ENCODE data around the gene NCAM1.

Gene NCAM1

DNA sequence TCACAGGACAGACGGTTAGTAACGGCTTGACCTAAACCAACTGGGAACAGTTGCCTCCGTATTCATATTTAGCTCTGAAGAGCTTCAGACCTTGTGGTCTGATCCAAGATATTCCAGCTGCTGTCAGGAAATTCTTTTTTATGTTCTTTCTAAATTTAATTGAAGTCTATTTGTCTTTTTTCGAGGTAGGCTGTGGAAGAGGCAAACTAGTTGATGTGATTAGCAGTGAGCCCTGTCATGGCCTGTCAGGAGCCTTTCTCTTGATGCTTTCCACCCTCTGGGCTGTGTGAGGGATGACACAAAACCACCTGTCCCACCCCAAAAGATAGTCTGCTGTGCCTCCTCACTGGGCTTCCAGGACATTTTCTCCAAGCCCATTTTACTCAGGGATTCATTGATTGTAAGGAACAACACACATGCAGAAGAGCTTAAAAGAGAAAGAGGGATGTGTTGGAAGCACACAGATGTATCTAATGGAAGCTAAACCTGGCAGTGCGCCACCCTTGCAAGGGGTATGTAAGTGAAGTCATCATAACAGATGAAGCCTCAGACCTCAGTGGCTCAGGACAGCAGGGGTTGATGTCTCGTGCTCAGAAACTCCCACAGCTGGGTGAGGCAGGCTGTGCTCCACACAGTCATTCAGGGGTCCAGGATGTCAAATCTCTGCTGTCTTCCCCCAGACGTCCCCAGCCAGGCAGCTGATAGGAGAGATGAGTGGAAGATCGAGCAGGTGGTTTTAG is 170.0 kb downstream of the NCAM1 start:
- TF ChIP-seq, protein P1, sequence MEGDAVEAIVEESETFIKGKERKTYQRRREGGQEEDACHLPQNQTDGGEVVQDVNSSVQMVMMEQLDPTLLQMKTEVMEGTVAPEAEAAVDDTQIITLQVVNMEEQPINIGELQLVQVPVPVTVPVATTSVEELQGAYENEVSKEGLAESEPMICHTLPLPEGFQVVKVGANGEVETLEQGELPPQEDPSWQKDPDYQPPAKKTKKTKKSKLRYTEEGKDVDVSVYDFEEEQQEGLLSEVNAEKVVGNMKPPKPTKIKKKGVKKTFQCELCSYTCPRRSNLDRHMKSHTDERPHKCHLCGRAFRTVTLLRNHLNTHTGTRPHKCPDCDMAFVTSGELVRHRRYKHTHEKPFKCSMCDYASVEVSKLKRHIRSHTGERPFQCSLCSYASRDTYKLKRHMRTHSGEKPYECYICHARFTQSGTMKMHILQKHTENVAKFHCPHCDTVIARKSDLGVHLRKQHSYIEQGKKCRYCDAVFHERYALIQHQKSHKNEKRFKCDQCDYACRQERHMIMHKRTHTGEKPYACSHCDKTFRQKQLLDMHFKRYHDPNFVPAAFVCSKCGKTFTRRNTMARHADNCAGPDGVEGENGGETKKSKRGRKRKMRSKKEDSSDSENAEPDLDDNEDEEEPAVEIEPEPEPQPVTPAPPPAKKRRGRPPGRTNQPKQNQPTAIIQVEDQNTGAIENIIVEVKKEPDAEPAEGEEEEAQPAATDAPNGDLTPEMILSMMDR (IDR thresholded peaks at IDR 0.05; ENCODE audit: low read length, missing control alignments), result no peak
- H3K4me3 ChIP-seq (replicated peaks; ENCODE audit: low read depth, low read length), result no peak overlapping the region
- DNase-seq (ENCODE audit: low read depth), result no peak

DNA sequence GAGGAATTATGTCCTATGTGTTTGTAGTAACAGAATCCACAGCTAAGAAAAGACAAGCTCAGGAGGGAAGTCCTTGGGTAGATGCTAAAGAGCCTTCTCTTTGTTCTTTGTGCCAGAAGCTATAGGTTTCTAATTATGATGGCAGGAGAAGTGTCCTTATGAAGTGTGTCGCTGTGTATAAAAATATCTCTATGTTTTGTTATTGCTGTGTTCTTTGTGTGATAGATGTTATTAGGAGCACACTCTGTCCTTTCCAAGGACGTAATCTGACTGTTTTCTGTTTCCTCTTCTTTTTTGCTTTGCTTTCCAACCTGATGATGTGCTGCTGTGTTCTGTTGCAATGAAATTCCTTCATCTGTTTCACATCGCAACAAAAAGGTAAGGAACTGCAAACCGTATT is 171.9 kb downstream of the NCAM1 start:
- no peak overlapping the region for H3K4me3 ChIP-seq (replicated peaks; ENCODE audit: low read depth, low read length)
- no peak for DNase-seq (ENCODE audit: low read depth)
- TF ChIP-seq, protein P1 (IDR thresholded peaks at IDR 0.05; ENCODE audit: low read length, missing control alignments), result no peak

DNA sequence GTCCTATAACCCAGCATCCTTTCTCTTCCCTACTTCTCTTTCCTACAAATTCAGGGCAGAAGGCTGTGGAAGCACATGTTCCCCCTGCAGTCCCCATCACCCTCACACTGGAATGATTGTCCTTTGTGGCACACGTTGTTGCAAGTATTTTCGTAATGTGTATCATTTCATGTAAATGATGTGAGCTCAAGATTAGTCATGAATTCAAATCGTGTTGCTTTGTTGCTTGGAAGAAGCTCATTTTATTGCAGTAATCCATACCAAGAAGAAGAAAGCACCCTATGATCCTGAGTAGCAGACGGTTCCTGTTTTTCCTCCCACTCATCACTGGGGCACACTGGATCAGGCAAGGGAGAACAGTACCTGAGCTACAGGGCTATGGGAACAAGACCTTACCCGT is 173.4 kb downstream of the NCAM1 start:
- TF ChIP-seq, protein P1 (IDR thresholded peaks at IDR 0.05; ENCODE audit: low read length, missing control alignments), result no peak
- DNase-seq (ENCODE audit: low read depth), result no peak
- no peak overlapping the region for H3K4me3 ChIP-seq (replicated peaks; ENCODE audit: low read depth, low read length)

GRCh38 chr11:113137713-113138529 is 176.7 kb downstream of the NCAM1 start:
- no peak for DNase-seq (ENCODE audit: low read depth)
- H3K4me3 ChIP-seq (replicated peaks; ENCODE audit: low read depth, low read length), result no peak overlapping the region
- TF ChIP-seq, protein P1 (IDR thresholded peaks at IDR 0.05; ENCODE audit: low read length, missing control alignments), result no peak

DNA sequence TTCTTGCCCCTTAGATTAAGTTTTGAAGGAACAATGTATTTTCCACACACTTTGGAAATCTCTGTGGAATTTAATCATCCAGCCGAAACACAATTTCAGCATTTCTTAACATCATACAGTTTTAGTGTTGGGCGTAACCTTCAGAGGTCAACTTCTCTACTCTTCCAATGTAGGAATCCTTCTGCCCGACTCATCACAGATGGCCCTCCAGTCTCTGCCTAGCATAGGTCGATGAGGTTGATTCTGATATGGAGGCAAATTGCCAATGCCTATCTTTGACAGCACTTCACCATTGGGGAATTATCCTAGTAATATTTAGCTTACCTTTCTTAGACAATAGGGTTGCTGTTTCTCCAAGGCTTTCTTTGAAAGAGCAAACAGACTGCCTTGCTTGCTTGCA is 177.5 kb downstream of the NCAM1 start:
- H3K4me3 ChIP-seq (replicated peaks; ENCODE audit: low read depth, low read length), result no peak overlapping the region
- TF ChIP-seq, protein P1 (IDR thresholded peaks at IDR 0.05; ENCODE audit: low read length, missing control alignments), result no peak
- DNase-seq (ENCODE audit: low read depth), result no peak

DNA sequence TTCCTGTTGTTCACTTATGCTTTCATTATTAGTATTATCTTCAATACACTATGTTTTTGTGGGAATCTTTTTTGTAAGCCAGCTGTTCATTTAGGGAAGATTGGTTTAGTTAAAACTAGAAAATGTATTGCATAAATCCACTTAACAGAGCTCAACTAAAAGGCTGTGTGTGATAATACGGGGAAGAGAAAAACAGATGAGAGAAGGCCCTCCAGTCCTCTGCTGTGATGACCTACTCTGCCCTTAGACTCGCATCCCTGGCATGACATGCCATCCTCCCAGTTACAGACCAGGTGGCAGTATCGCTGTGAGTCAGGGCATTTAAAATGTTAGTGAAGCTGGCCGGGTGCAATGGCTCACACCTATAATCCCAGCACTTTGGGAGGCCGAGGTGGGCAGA is 179.8 kb downstream of the NCAM1 start:
- DNase-seq (ENCODE audit: low read depth), result no peak
- H3K4me3 ChIP-seq (replicated peaks; ENCODE audit: low read depth, low read length), result no peak overlapping the region
- TF ChIP-seq, protein P1 (IDR thresholded peaks at IDR 0.05; ENCODE audit: low read length, missing control alignments), result no peak
